HL-60 (cell line): ENCODE measurements around the gene FARP1.

Experiments used
- DNase-seq, 2 experiments: peaks; one replicate each; pipeline ENCODE4 v3.0.0-alpha.2; 2010 to 2020; ENCODE audit warnings: low read depth in 1 of 2, low spot score in 1 of 2
- H3K27ac ChIP-seq: fragments of 250-450 bp; sonication (Bioruptor Pico); replicated peaks from 2 replicates; pipeline ENCODE4 v1.5.1; 2020; ENCODE audit warnings: mild to moderate bottlenecking, moderate library complexity
- H3K27me3 ChIP-seq: fragments of 250-450 bp; sonication (Bioruptor Pico); 2 replicates; pipeline ENCODE4 v1.5.1; 2021; ENCODE audit warnings: mild to moderate bottlenecking, moderate library complexity; ENCODE audit not compliant: insufficient read depth, poor library complexity, severe bottlenecking
- H3K4me3 ChIP-seq: replicated peaks from 2 replicates; pipeline ENCODE4 v1.5.1; 2011; ENCODE audit warnings: mild to moderate bottlenecking, control low read depth, low read length; ENCODE audit not compliant: insufficient read depth
- GABPA ChIP-seq: IDR thresholded peaks from 2 replicates; pipeline ENCODE4 v1.6.1; 2012; ENCODE audit warnings: low read depth
- POLR2AphosphoS5 ChIP-seq: IDR thresholded peaks from 2 replicates; pipeline ENCODE4 v1.6.1; 2012; ENCODE audit warnings: low read depth
- SPI1 ChIP-seq: IDR thresholded peaks from 2 replicates; pipeline ENCODE4 v1.6.1; 2012; ENCODE audit warnings: low read depth, mild to moderate bottlenecking, borderline replicate concordance
- TF ChIP-seq, protein P1 (sequence below): IDR thresholded peaks from one replicate; pipeline ENCODE4 v1.5.1; 2011; ENCODE audit warnings: low read length, control low read depth, inconsistent platforms; ENCODE audit not compliant: insufficient read depth
- TF ChIP-seq, protein P2 (sequence below): IDR thresholded peaks from 2 replicates; pipeline ENCODE4 v1.6.1; 2012; ENCODE audit warnings: low read depth; ENCODE audit not compliant: insufficient replicate concordance

The FARP1 gene

DNA sequence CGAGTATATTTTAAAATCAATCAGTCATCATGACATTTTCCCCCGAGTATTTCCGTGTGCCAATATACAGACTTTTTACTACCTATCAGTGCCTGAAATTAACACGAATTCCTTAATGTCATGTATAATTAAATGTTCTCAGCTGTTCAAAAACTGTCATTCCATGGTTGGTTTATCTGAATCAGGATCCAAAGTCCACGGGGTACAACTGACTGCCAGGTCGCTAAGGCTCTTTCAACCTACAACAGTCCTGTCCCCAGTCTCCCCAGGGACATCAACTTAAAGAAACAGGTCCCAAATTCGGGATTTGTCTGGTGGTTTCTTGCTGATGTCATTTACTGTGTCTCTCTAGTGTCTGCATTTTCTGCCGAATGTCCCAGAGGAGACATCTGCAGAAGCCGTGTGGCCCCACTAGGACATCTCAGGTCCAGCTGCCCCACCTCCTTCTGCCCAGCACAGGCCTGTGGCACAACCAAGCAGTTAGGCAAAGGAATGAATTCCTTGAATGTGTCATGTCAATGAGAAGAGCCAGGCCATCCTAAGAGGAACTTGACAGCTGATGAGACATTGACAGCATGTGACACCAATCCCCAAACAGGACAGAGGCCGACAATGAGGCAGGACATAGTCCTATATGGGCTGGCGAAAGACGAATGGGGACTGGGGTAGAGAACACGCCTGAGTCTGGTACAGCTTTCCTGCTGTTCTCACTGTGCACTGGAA is 324.5 kb downstream of the FARP1 start:
- Histone ChIP-seq H3K27me3 (no peaks in the 10 kb centered on the region), H3K27ac (no peak overlapping the region), H3K4me3 (no peak overlapping the region)
- TF ChIP-seq GABPA (no peak), POLR2AphosphoS5 (no peak), SPI1 (no peak)
- TF ChIP-seq, protein P1, sequence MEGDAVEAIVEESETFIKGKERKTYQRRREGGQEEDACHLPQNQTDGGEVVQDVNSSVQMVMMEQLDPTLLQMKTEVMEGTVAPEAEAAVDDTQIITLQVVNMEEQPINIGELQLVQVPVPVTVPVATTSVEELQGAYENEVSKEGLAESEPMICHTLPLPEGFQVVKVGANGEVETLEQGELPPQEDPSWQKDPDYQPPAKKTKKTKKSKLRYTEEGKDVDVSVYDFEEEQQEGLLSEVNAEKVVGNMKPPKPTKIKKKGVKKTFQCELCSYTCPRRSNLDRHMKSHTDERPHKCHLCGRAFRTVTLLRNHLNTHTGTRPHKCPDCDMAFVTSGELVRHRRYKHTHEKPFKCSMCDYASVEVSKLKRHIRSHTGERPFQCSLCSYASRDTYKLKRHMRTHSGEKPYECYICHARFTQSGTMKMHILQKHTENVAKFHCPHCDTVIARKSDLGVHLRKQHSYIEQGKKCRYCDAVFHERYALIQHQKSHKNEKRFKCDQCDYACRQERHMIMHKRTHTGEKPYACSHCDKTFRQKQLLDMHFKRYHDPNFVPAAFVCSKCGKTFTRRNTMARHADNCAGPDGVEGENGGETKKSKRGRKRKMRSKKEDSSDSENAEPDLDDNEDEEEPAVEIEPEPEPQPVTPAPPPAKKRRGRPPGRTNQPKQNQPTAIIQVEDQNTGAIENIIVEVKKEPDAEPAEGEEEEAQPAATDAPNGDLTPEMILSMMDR, result no peak
- TF ChIP-seq, protein P2, sequence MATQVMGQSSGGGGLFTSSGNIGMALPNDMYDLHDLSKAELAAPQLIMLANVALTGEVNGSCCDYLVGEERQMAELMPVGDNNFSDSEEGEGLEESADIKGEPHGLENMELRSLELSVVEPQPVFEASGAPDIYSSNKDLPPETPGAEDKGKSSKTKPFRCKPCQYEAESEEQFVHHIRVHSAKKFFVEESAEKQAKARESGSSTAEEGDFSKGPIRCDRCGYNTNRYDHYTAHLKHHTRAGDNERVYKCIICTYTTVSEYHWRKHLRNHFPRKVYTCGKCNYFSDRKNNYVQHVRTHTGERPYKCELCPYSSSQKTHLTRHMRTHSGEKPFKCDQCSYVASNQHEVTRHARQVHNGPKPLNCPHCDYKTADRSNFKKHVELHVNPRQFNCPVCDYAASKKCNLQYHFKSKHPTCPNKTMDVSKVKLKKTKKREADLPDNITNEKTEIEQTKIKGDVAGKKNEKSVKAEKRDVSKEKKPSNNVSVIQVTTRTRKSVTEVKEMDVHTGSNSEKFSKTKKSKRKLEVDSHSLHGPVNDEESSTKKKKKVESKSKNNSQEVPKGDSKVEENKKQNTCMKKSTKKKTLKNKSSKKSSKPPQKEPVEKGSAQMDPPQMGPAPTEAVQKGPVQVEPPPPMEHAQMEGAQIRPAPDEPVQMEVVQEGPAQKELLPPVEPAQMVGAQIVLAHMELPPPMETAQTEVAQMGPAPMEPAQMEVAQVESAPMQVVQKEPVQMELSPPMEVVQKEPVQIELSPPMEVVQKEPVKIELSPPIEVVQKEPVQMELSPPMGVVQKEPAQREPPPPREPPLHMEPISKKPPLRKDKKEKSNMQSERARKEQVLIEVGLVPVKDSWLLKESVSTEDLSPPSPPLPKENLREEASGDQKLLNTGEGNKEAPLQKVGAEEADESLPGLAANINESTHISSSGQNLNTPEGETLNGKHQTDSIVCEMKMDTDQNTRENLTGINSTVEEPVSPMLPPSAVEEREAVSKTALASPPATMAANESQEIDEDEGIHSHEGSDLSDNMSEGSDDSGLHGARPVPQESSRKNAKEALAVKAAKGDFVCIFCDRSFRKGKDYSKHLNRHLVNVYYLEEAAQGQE, result no peak
- DNase-seq, result no peak

DNA sequence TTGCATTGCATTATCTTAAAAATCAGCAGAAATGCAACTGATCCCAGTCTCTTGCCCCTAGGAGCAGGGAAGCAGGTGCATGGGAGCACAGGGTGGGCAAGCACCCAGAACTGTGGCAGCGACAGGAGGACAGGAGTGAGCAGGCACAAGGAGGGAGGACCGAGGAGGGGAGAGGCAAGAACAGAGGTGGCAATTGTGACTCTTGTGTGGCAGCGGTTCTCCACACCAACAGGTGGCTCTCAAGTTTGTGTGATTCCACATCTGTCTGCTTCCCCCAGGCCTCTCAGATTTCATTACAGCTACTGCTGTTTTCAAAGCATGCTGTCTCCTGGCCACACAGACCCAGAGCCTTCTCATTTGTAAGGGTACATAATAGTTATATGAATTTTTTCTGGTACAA is 325.5 kb downstream of the FARP1 start:
- no peak for TF ChIP-seq POLR2AphosphoS5
- no peak for TF ChIP-seq GABPA
- TF ChIP-seq, protein P2, result no peak
- TF ChIP-seq, protein P1, result no peak
- no peak for TF ChIP-seq SPI1
- no peaks in the 10 kb centered on the region for H3K27me3 ChIP-seq
- DNase-seq, result no peak
- no peak overlapping the region for H3K4me3 ChIP-seq
- no peak overlapping the region for H3K27ac ChIP-seq

DNA sequence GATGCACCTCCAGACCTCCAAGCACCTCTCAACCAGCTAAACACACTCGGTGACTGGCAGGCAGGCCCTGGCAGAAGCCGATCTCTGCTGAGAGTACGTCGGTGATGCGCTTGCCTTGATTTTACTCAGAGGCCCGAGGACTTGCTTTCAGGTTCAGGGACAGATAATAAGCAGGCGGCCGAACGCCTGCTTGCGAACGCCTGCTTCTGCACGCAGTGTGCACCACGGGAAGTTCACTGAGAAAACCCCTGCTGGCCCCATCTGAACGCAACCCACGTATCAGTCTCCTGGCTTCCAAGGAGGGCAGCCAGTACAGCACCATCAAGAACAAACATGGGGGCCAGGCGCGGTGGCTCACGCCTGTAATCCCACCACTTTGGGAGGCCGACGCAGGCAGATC is 326.0 kb downstream of the FARP1 start:
- no peak overlapping the region for H3K27ac ChIP-seq
- no peaks in the 10 kb centered on the region for H3K27me3 ChIP-seq
- no peak for DNase-seq
- TF ChIP-seq, protein P2, result no peak
- TF ChIP-seq, protein P1, result no peak
- no peak for TF ChIP-seq SPI1
- H3K4me3 ChIP-seq, result no peak overlapping the region
